Vagina (tissue), 2 donors: Measurements from ENCODE around the gene EAF2. TPM values are rescaled to one million over a fixed set of nuclear protein-coding genes. Genes with fewer than 3 reads are reported as not detected.

Experiments used
- DNase-seq, 2 donors: peaks; one replicate each; pipeline ENCODE4 v3.0.0-alpha.2; 2017; ENCODE audit errors: extremely low spot score in 2 of 2
- H3K27ac ChIP-seq: fragments of 200-600 bp; sonication (generic); one replicate; pipeline ENCODE4 v1.5.1; 2019
- H3K27me3 ChIP-seq: fragments of 200-600 bp; sonication (generic); one replicate; pipeline ENCODE4 v1.5.1; 2019
- H3K36me3 ChIP-seq, 2 donors: fragments of 200-600 bp; sonication (generic); one replicate each; pipeline ENCODE4 v1.5.1; 2017 to 2019
- H3K4me1 ChIP-seq: fragments of 200-600 bp; sonication (generic); one replicate; pipeline ENCODE4 v1.5.1; 2019
- H3K4me3 ChIP-seq, 2 donors: fragments of 200-600 bp; sonication (generic); 1 replicate in 1 of 2; 2 replicates in 1 of 2; pipeline ENCODE4 v1.5.1; 2016 to 2019
- H3K9me3 ChIP-seq: fragments of 200-600 bp; sonication (generic); one replicate; pipeline ENCODE4 v1.5.1; 2019
- POLR2A ChIP-seq, 2 donors: fragments of 450-650 bp; IDR thresholded peaks; one replicate each; pipeline ENCODE4 v1.6.1; 2017; ENCODE audit warnings: antibody characterized with exemption in 2 of 2, mild to moderate bottlenecking in 2 of 2, moderate library complexity in 2 of 2
- POLR2AphosphoS5 ChIP-seq, 2 donors: sonication (generic); formaldehyde crosslinking; IDR thresholded peaks; one replicate each; pipeline ENCODE4 v1.9.0; 2017; ENCODE audit warnings: antibody characterized with exemption in 2 of 2, mild to moderate bottlenecking in 2 of 2, low read depth in 1 of 2; ENCODE audit not compliant: insufficient read depth in 1 of 2
- intact Hi-C: fragments of 100-400 bp; cut with DNase I; formaldehyde crosslinking; loops from one replicate; pipeline ENCODE4 v1.15.1; 2023
- total RNA-seq: library from RNA; depleted of rRNA; stranded (reverse); fragments of >200 nt; gene quantifications from one replicate; pipeline ENCODE4 v1.2.3, GENCODE V29; 2016

The EAF2 gene
- total RNA-seq, 1 donor from 2014 or later, result 2.2 TPM

- H3K27me3 ChIP-seq, result no peaks in the 10 kb centered on the region
- H3K9me3 ChIP-seq, result no peaks in the 10 kb centered on the region
- no peak overlapping the region for H3K4me3 ChIP-seq
- H3K36me3 ChIP-seq, result no peaks in the 10 kb centered on the region
- TF ChIP-seq POLR2AphosphoS5 (IDR thresholded peaks at IDR 0.05; ENCODE audit: insufficient read depth in 1 of 2, low read depth in 1 of 2), result no peak
- TF ChIP-seq POLR2A (IDR thresholded peaks at IDR 0.05), result no peak
- no peak for DNase-seq
- H3K4me1 ChIP-seq, result no peaks in the 10 kb centered on the region
- intact Hi-C loops, result no loop called here
- no peak overlapping the region for H3K27ac ChIP-seq
These were observed 91.4 kb downstream of the EAF2 start for GRCh38 chr3:121926380-121926779.

Other genes starting within 250 kb of the EAF2 start
- not detected for gene FBXO40, start 241.8 kb upstream of the EAF2 start, total RNA-seq
- gene HCLS1, start 174.3 kb upstream of the EAF2 start, total RNA-seq, result 35.4 TPM
- 45.4 TPM for gene GOLGB1, start 85.5 kb upstream of the EAF2 start, total RNA-seq
- gene IQCB1, start 149 bp upstream of the EAF2 start, total RNA-seq, result 12.3 TPM
- gene SLC15A2, start 59.2 kb downstream of the EAF2 start, total RNA-seq, result 0.49 TPM
- 3.7 TPM for gene ILDR1, start 187.0 kb downstream of the EAF2 start, total RNA-seq
- 0.98 TPM for gene CD86, start 220.2 kb downstream of the EAF2 start, total RNA-seq